WERI-Rb-1 (cell line): ENCODE data around the gene STRADA.
A peak's percentile ranks its signal among the peaks of the same experiment; 100 is the strongest.

Source experiments
- DNase-seq: peaks from one replicate; pipeline ENCODE4 v3.0.0-alpha.2; 2020
- H3K27ac ChIP-seq: fragments of 250-450 bp; sonication (Bioruptor Pico); 2 replicates; pipeline ENCODE4 v1.5.1; 2020; ENCODE audit warnings: mild to moderate bottlenecking, moderate library complexity
- H3K27me3 ChIP-seq: fragments of 250-450 bp; sonication (Bioruptor Pico); 2 replicates; pipeline ENCODE4 v1.5.1; 2021; ENCODE audit warnings: mild to moderate bottlenecking, low read depth, moderate library complexity; ENCODE audit not compliant: insufficient read depth, severe bottlenecking
- H3K36me3 ChIP-seq: fragments of 250-450 bp; sonication (Bioruptor Pico); 2 replicates; pipeline ENCODE4 v1.5.1; 2020; ENCODE audit warnings: mild to moderate bottlenecking, moderate library complexity
- H3K4me3 ChIP-seq: 2 replicates; pipeline ENCODE4 v1.5.1; 2011; ENCODE audit warnings: low read depth, mild to moderate bottlenecking, control low read depth, low read length
- H3K9me3 ChIP-seq: fragments of 250-450 bp; sonication (Bioruptor Pico); 2 replicates; pipeline ENCODE4 v1.5.1; 2021; ENCODE audit warnings: mild to moderate bottlenecking, moderate library complexity; ENCODE audit not compliant: severe bottlenecking
- TF ChIP-seq, protein P1 (sequence below): IDR thresholded peaks from 2 replicates; pipeline ENCODE4 v1.5.1; 2011; ENCODE audit warnings: low read depth, mild to moderate bottlenecking, control low read depth, inconsistent platforms, low read length

STRADA gene

DNA sequence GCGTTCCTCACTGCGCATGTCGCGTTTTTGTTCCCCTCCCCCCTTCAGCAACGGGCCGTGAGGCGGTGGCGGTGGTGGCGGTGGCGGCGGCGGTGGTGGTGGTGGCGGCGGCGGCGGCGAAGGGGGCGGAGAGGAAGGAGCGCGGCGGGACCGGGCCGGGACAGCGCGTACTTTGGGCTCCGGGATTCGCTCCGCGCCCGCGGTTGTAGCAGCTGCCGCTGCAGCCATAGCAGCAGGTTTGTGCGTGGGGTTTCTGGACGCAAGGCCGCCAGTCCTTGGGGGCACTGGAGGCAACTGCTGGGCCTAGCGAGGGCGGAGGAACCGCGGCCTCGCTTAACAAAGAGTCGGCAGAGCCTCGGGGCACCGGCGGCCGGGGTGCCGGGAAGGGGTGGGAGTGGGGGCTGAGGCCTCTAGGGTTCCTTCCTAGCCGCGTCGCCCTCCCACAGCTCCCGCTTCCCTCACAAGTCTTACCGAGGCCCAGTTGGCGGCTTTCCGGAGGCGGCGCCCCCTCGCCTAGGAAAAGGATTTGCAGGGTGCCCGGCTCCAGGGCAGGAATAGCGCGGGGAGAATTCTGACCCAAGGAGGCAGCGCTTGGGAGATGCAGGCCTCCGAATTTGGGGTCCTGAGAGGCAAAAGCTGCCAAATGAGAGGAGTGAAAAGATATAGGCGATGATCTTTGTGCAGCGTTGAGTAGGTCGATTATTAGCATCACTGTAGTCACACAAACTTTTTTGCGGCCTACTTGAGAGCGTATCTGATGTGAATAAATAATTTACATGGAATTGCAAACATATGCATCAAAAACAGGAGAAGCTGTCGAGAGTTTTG is 32.8 kb upstream of the STRADA start, which contains the start of gene DDX42:
Gene DDX42, plus strand, starts transcription at position 30 of the 828 bp plus-strand sequence. CDS start 12,880 bp downstream, outside the sequence.
- Histone ChIP-seq H3K27me3 (no peaks in the 10 kb centered on the region), H3K36me3 (peaks cover 65% of the 10 kb centered on the region), H3K4me3 (peak within 1 kb of the TSS; percentile 94), H3K27ac (peak within 1 kb of the TSS; percentile 98), H3K9me3 (no peaks in the 10 kb centered on the region)
- TF ChIP-seq, protein P1, sequence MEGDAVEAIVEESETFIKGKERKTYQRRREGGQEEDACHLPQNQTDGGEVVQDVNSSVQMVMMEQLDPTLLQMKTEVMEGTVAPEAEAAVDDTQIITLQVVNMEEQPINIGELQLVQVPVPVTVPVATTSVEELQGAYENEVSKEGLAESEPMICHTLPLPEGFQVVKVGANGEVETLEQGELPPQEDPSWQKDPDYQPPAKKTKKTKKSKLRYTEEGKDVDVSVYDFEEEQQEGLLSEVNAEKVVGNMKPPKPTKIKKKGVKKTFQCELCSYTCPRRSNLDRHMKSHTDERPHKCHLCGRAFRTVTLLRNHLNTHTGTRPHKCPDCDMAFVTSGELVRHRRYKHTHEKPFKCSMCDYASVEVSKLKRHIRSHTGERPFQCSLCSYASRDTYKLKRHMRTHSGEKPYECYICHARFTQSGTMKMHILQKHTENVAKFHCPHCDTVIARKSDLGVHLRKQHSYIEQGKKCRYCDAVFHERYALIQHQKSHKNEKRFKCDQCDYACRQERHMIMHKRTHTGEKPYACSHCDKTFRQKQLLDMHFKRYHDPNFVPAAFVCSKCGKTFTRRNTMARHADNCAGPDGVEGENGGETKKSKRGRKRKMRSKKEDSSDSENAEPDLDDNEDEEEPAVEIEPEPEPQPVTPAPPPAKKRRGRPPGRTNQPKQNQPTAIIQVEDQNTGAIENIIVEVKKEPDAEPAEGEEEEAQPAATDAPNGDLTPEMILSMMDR = no peak
- peak; percentile 96 for DNase-seq

GRCh38 chr17:63773272-63774140 is 31.9 kb upstream of the STRADA start, which contains the start of gene CCDC47:
TSS of gene CCDC47 (minus strand) at chr17:63773597. CDS start at chr17:63766175, 7,422 bp downstream.
- peak within 1 kb of the TSS; percentile 94 for H3K4me3 ChIP-seq
- TF ChIP-seq, protein P1 = no peak
- peak within 1 kb of the TSS; percentile 98 for H3K27ac ChIP-seq
- peaks cover 61% of the 10 kb centered on the region for H3K36me3 ChIP-seq
- H3K27me3 ChIP-seq = no peaks in the 10 kb centered on the region
- H3K9me3 ChIP-seq = no peaks in the 10 kb centered on the region
- peak; percentile 100 for DNase-seq

DNA sequence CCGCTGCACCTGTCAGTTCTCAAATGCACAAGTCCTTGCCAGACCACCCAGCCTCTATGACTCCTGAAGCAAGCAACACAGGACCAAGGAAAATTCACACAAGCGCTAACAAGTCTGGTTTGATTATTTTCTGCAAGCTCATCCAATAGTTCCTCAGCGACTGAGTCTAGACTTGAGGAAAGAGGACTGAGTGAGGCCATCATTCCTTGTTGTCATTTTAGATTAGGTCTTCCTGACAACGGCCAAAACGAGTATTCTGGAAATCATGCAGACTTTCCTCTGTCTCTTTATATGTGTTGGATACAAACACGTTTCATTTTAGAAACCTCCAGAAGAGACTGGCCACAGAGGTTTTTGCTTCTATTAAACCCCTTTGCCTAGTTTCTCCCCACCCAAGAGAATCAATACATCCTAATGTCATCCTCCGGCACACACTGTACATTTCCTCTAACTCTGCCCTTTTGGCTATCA is 31.2 kb upstream of the STRADA start:
- H3K9me3 ChIP-seq = no peaks in the 10 kb centered on the region
- TF ChIP-seq, protein P1 = no peak
- H3K4me3 ChIP-seq = peak overlapping the region; percentile 94
- no peak for DNase-seq
- H3K27me3 ChIP-seq = no peaks in the 10 kb centered on the region
- peak overlapping the region; percentile 98 for H3K27ac ChIP-seq
- H3K36me3 ChIP-seq = peaks cover 60% of the 10 kb centered on the region

DNA sequence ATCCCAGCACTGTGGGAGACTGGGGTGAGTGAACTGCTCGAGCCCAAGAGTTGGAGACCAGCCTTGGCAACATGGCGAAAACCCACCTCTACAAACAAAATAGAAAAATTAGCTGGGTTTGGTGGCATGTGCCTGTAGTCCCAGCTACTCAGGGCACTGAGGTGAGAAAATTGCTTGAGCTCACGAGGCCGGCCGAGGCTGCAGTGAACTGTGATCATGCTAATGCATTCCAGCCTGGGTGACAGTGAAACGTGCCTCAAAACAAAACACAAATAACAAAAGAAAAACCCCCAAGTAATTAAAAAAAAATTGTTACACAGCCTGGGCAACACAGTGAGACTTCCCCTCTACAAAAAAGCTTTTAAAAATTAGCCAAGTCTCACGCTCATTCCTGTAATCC is 26.8 kb upstream of the STRADA start:
- Histone ChIP-seq H3K4me3 (no peak overlapping the region), H3K9me3 (no peaks in the 10 kb centered on the region), H3K36me3 (peaks cover 61% of the 10 kb centered on the region), H3K27ac (no peak overlapping the region), H3K27me3 (no peaks in the 10 kb centered on the region)
- no peak for DNase-seq
- TF ChIP-seq, protein P1 = no peak

- Histone ChIP-seq H3K27ac (no peak overlapping the region), H3K4me3 (no peak overlapping the region), H3K27me3 (no peaks in the 10 kb centered on the region), H3K9me3 (no peaks in the 10 kb centered on the region), H3K36me3 (peaks cover 77% of the 10 kb centered on the region)
- TF ChIP-seq, protein P1 = no peak
- no peak for DNase-seq
Observed at GRCh38 chr17:63766754-63767153, 25.2 kb upstream of the STRADA start.
